ENCODE data around the gene SUSD5.
A peak's percentile ranks its signal among the peaks of the same experiment; 100 is the strongest.

SUSD5 gene

GRCh38 chr3:33111581-33111980 is 107.0 kb downstream of the SUSD5 start:
- no peak for DNase-seq

- peak in 1 of 2 donors; percentile 28 for DNase-seq
These were observed 111.8 kb downstream of the SUSD5 start for GRCh38 chr3:33106854-33107253.

- no peak for DNase-seq
These were observed 113.2 kb downstream of the SUSD5 start for GRCh38 chr3:33105341-33105948.

- no peak for DNase-seq
These were observed 113.8 kb downstream of the SUSD5 start for GRCh38 chr3:33104803-33105202.

- DNase-seq, result no peak
These were observed 115.1 kb downstream of the SUSD5 start for GRCh38 chr3:33103480-33103879.

- no peak for DNase-seq
These were observed 115.6 kb downstream of the SUSD5 start for GRCh38 chr3:33103034-33103433.

- no peak for DNase-seq
These were observed 118.4 kb downstream of the SUSD5 start for GRCh38 chr3:33100229-33100628.
